NCI-H446 (cell line): Measurements from ENCODE around the gene FADS2.

Experiments used
- DNase-seq, 2 experiments: peaks; one replicate each; lab custom pipeline; 2025; lab: John Stamatoyannopoulos, UW

The FADS2 gene

GRCh38 chr11:61886643-61887042, 58.5 kb downstream of the FADS2 start:
- DNase-seq: no peak

- DNase-seq: peak in 1 of 2 experiments; percentile 47
Observed at GRCh38 chr11:61887839-61888494, 59.9 kb downstream of the FADS2 start.

- no peak for DNase-seq
Observed at GRCh38 chr11:61888590-61888989, 60.5 kb downstream of the FADS2 start.

GRCh38 chr11:61889831-61890230, 61.7 kb downstream of the FADS2 start:
- DNase-seq: no peak

GRCh38 chr11:61890529-61891330, 62.6 kb downstream of the FADS2 start:
- DNase-seq: no peak

- peak in 1 of 2 experiments; percentile 75 for DNase-seq
Observed at GRCh38 chr11:61891331-61892084, 63.4 kb downstream of the FADS2 start, which contains the start of gene FADS3. TSS of gene FADS3 (minus strand) at chr11:61891545. CDS start at chr11:61891381, 164 bp downstream.

- no peak for DNase-seq
Observed at GRCh38 chr11:61892085-61892370, 63.9 kb downstream of the FADS2 start.

- DNase-seq: no peak
Observed at GRCh38 chr11:61893981-61894380, 65.9 kb downstream of the FADS2 start.

- DNase-seq: no peak
Observed at GRCh38 chr11:61895046-61895717, 67.1 kb downstream of the FADS2 start.

- DNase-seq: no peak
Observed at GRCh38 chr11:61895718-61896059, 67.6 kb downstream of the FADS2 start.

GRCh38 chr11:61896665-61897386, 68.7 kb downstream of the FADS2 start:
- no peak for DNase-seq

GRCh38 chr11:61897387-61898246, 69.5 kb downstream of the FADS2 start:
- peak; percentile 31 to 70 for DNase-seq

GRCh38 chr11:61898247-61898582, 70.1 kb downstream of the FADS2 start:
- no peak for DNase-seq

GRCh38 chr11:61899146-61899841, 71.2 kb downstream of the FADS2 start:
- peak; percentile 55 to 77 for DNase-seq

- DNase-seq: no peak
Observed at GRCh38 chr11:61900251-61900650, 72.2 kb downstream of the FADS2 start.

GRCh38 chr11:61901397-61901796, 73.3 kb downstream of the FADS2 start:
- no peak for DNase-seq

GRCh38 chr11:61902313-61902712, 74.2 kb downstream of the FADS2 start:
- no peak for DNase-seq

- no peak for DNase-seq
Observed at GRCh38 chr11:61903845-61904244, 75.7 kb downstream of the FADS2 start.

- DNase-seq: no peak
Observed at GRCh38 chr11:61904539-61905048, 76.5 kb downstream of the FADS2 start.
